SK-N-SH treated with all-trans-retinoic acid at 6 μM for 48 hours (cell line): Measurements from ENCODE around the gene EPHX1.

Experiments
- ATAC-seq: fragments of 200-7000 bp; cut with Tn5 transposase; 3 replicates; pipeline ENCODE4 v1.9.1; 2020; ENCODE audit warnings: mild to moderate bottlenecking, moderate library complexity
- ARNTL ChIP-seq: fragments of 450-650 bp; formaldehyde crosslinking; IDR thresholded peaks from 2 replicates; pipeline ENCODE4 v1.5.0; 2020; ENCODE audit warnings: low read depth, mild to moderate bottlenecking, moderate library complexity, borderline replicate concordance
- BACH2 ChIP-seq: fragments of 250-450 bp; sonication (Bioruptor Pico); IDR thresholded peaks from 2 replicates; pipeline ENCODE4 v1.9.0; 2021; ENCODE audit warnings: mild to moderate bottlenecking, borderline replicate concordance
- CSDC2 ChIP-seq: fragments of 250-450 bp; sonication (Bioruptor Pico); IDR thresholded peaks from 2 replicates; pipeline ENCODE4 v1.5.0; 2020; ENCODE audit warnings: mild to moderate bottlenecking, moderate library complexity
- GLIS3 ChIP-seq: fragments of 250-450 bp; sonication (Bioruptor Pico); IDR thresholded peaks from 2 replicates; pipeline ENCODE4 v1.5.0; 2020; ENCODE audit warnings: mild to moderate bottlenecking, moderate library complexity
- ISL1 ChIP-seq: fragments of 250-450 bp; sonication (Bioruptor Pico); IDR thresholded peaks from 2 replicates; pipeline ENCODE4 v2.1.2; 2022; ENCODE audit warnings: mild to moderate bottlenecking, moderate library complexity
- OSR1 ChIP-seq: fragments of 250-450 bp; sonication (Bioruptor Pico); IDR thresholded peaks from 2 replicates; pipeline ENCODE4 v1.8.0; 2022; ENCODE audit warnings: moderate library complexity, mild to moderate bottlenecking, inconsistent platforms
- PPARA ChIP-seq: fragments of 250-450 bp; sonication (Bioruptor Pico); IDR thresholded peaks from 2 replicates; pipeline ENCODE4 v1.5.0; 2020; ENCODE audit warnings: mild to moderate bottlenecking, borderline replicate concordance
- RARB ChIP-seq: fragments of 250-450 bp; sonication (Bioruptor Pico); IDR thresholded peaks from 2 replicates; pipeline ENCODE4 v1.8.0; 2021; ENCODE audit warnings: mild to moderate bottlenecking, moderate library complexity
- SNAI2 ChIP-seq: fragments of 250-450 bp; sonication (Bioruptor Pico); IDR thresholded peaks from 2 replicates; pipeline ENCODE4 v1.5.0; 2020; ENCODE audit warnings: mild to moderate bottlenecking, moderate library complexity
- TCF4 ChIP-seq: fragments of 250-450 bp; sonication (Bioruptor Pico); IDR thresholded peaks from 2 replicates; pipeline ENCODE4 v1.8.0; 2021; ENCODE audit warnings: mild to moderate bottlenecking, moderate library complexity, borderline replicate concordance
- TOX ChIP-seq: fragments of 250-450 bp; sonication (Bioruptor Pico); IDR thresholded peaks from 2 replicates; pipeline ENCODE4 v1.8.0; 2021; ENCODE audit warnings: mild to moderate bottlenecking, moderate library complexity, borderline replicate concordance
- ZC3H10 ChIP-seq: fragments of 250-450 bp; sonication (Bioruptor Pico); IDR thresholded peaks from 2 replicates; pipeline ENCODE4 v1.5.1; 2021; ENCODE audit warnings: mild to moderate bottlenecking, moderate library complexity
- ZFP3 ChIP-seq: fragments of 250-450 bp; sonication (Bioruptor Pico); IDR thresholded peaks from 2 replicates; pipeline ENCODE4 v1.5.0; 2020; ENCODE audit warnings: mild to moderate bottlenecking, moderate library complexity
- ZNF565 ChIP-seq: fragments of 450-650 bp; formaldehyde crosslinking; conservative IDR thresholded peaks from 2 replicates; pipeline ENCODE4 v1.5.0; 2020; ENCODE audit warnings: low read depth, mild to moderate bottlenecking, moderate library complexity
- ZNF70 ChIP-seq: fragments of 450-650 bp; formaldehyde crosslinking; IDR thresholded peaks from 2 replicates; pipeline ENCODE4 v1.5.0; 2020; ENCODE audit warnings: mild to moderate bottlenecking, moderate library complexity
- ZNF8 ChIP-seq: fragments of 450-650 bp; formaldehyde crosslinking; IDR thresholded peaks from 2 replicates; pipeline ENCODE4 v1.5.0; 2020; ENCODE audit warnings: mild to moderate bottlenecking, moderate library complexity
- TF ChIP-seq, protein P1 (sequence below): fragments of 250-450 bp; sonication (Bioruptor Pico); IDR thresholded peaks from 2 replicates; pipeline ENCODE4 v1.8.0; 2020; ENCODE audit warnings: mild to moderate bottlenecking, moderate library complexity, borderline replicate concordance
- TF ChIP-seq, protein P2 (sequence below): fragments of 250-450 bp; sonication (Bioruptor Pico); IDR thresholded peaks from 2 replicates; pipeline ENCODE4 v1.5.1; 2021; ENCODE audit warnings: mild to moderate bottlenecking, moderate library complexity
- TF ChIP-seq, protein P3 (sequence below): fragments of 250-450 bp; sonication (Bioruptor Pico); IDR thresholded peaks from 2 replicates; pipeline ENCODE4 v1.5.0; 2020; ENCODE audit warnings: mild to moderate bottlenecking, moderate library complexity
- TF ChIP-seq, protein P4 (sequence below): fragments of 250-450 bp; sonication (Bioruptor Pico); IDR thresholded peaks from 2 replicates; pipeline ENCODE4 v1.8.0; 2021; ENCODE audit warnings: low read depth, mild to moderate bottlenecking, moderate library complexity, borderline replicate concordance
- TF ChIP-seq, protein P5 (sequence below): fragments of 250-450 bp; sonication (Bioruptor Pico); IDR thresholded peaks from 2 replicates; pipeline ENCODE4 v1.5.1; 2020; ENCODE audit warnings: low read depth, mild to moderate bottlenecking, moderate library complexity

Gene EPHX1

DNA sequence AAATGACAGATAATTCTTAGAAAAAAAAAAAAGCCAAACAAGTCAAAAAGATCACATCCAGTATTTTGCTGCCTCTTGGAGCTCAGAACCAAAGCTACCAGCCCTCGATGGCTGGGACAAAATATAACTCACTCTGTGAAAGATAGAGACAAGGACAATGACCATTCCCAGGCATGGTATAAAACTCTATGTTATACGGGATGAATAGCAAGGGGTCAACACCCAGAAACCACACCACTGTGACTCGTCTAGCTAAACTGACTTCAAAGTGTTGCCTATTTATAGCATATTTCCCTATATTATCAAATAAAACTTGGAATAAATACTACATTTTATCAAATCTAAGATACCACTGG, 62.1 kb downstream of the EPHX1 start:
- ATAC-seq: no peak
- TF ChIP-seq PPARA (CRISPR knock-in tag) (no peak), CSDC2 (CRISPR knock-in tag) (no peak), TOX (CRISPR knock-in tag) (no peak), ZC3H10 (no peak), ARNTL (CRISPR knock-in tag) (no peak), RARB (CRISPR knock-in tag) (no peak), ZNF8 (CRISPR knock-in tag) (no peak), BACH2 (CRISPR knock-in tag) (no peak), SNAI2 (CRISPR knock-in tag) (no peak)
- TF ChIP-seq, protein P1, sequence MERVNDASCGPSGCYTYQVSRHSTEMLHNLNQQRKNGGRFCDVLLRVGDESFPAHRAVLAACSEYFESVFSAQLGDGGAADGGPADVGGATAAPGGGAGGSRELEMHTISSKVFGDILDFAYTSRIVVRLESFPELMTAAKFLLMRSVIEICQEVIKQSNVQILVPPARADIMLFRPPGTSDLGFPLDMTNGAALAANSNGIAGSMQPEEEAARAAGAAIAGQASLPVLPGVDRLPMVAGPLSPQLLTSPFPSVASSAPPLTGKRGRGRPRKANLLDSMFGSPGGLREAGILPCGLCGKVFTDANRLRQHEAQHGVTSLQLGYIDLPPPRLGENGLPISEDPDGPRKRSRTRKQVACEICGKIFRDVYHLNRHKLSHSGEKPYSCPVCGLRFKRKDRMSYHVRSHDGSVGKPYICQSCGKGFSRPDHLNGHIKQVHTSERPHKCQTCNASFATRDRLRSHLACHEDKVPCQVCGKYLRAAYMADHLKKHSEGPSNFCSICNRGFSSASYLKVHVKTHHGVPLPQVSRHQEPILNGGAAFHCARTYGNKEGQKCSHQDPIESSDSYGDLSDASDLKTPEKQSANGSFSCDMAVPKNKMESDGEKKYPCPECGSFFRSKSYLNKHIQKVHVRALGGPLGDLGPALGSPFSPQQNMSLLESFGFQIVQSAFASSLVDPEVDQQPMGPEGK (CRISPR knock-in tag): no peak
- TF ChIP-seq, protein P2, sequence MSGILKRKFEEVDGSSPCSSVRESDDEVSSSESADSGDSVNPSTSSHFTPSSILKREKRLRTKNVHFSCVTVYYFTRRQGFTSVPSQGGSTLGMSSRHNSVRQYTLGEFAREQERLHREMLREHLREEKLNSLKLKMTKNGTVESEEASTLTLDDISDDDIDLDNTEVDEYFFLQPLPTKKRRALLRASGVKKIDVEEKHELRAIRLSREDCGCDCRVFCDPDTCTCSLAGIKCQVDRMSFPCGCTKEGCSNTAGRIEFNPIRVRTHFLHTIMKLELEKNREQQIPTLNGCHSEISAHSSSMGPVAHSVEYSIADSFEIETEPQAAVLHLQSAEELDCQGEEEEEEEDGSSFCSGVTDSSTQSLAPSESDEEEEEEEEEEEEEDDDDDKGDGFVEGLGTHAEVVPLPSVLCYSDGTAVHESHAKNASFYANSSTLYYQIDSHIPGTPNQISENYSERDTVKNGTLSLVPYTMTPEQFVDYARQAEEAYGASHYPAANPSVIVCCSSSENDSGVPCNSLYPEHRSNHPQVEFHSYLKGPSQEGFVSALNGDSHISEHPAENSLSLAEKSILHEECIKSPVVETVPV (CRISPR knock-in tag): no peak
- TF ChIP-seq, protein P3, sequence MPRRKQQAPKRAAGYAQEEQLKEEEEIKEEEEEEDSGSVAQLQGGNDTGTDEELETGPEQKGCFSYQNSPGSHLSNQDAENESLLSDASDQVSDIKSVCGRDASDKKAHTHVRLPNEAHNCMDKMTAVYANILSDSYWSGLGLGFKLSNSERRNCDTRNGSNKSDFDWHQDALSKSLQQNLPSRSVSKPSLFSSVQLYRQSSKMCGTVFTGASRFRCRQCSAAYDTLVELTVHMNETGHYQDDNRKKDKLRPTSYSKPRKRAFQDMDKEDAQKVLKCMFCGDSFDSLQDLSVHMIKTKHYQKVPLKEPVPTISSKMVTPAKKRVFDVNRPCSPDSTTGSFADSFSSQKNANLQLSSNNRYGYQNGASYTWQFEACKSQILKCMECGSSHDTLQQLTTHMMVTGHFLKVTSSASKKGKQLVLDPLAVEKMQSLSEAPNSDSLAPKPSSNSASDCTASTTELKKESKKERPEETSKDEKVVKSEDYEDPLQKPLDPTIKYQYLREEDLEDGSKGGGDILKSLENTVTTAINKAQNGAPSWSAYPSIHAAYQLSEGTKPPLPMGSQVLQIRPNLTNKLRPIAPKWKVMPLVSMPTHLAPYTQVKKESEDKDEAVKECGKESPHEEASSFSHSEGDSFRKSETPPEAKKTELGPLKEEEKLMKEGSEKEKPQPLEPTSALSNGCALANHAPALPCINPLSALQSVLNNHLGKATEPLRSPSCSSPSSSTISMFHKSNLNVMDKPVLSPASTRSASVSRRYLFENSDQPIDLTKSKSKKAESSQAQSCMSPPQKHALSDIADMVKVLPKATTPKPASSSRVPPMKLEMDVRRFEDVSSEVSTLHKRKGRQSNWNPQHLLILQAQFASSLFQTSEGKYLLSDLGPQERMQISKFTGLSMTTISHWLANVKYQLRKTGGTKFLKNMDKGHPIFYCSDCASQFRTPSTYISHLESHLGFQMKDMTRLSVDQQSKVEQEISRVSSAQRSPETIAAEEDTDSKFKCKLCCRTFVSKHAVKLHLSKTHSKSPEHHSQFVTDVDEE (CRISPR knock-in tag): no peak
- TF ChIP-seq, protein P4, sequence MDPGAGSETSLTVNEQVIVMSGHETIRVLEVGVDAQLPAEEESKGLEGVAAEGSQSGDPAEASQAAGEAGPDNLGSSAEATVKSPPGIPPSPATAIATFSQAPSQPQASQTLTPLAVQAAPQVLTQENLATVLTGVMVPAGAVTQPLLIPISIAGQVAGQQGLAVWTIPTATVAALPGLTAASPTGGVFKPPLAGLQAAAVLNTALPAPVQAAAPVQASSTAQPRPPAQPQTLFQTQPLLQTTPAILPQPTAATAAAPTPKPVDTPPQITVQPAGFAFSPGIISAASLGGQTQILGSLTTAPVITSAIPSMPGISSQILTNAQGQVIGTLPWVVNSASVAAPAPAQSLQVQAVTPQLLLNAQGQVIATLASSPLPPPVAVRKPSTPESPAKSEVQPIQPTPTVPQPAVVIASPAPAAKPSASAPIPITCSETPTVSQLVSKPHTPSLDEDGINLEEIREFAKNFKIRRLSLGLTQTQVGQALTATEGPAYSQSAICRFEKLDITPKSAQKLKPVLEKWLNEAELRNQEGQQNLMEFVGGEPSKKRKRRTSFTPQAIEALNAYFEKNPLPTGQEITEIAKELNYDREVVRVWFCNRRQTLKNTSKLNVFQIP: no peak
- TF ChIP-seq, all 23 proteins: peak for 0

DNA sequence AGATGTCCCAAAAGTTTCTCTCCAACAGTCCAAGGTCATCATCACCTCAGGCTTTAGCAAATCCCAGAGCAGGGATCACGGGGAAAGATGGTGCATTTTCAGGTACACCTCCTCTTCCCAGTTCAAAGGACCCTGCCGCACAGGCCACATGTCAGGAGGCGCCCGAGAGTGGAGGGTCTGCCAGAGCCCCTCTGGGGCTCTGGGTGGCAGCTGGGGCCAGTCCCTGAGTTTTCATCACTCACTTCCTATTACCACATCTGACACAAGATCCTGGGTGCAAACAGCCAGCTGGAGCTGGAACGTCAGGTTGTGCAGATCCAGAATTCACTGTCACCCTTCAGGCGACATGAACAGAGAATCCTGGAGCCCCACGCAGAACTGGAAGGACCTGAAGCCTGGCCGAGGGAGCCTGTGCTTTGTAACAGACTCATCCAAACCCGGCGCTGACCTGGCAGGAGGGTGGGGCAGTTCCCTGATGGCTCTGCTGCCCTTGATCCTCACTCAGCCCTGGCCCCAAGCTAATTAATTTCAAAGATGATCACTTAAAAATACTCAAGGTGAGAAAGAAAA, 63.4 kb downstream of the EPHX1 start:
- no peak for ATAC-seq
- TF ChIP-seq ZNF70 (CRISPR knock-in tag) (no peak), ZFP3 (CRISPR knock-in tag) (no peak), RARB (CRISPR knock-in tag) (no peak), ARNTL (CRISPR knock-in tag) (no peak), ZC3H10 (no peak), ZNF565 (CRISPR knock-in tag) (no peak), OSR1 (no peak), CSDC2 (CRISPR knock-in tag) (no peak), BACH2 (CRISPR knock-in tag) (no peak), SNAI2 (CRISPR knock-in tag) (no peak), TCF4 (no peak), ZNF8 (CRISPR knock-in tag) (no peak), GLIS3 (CRISPR knock-in tag) (no peak), TOX (CRISPR knock-in tag) (no peak), ISL1 (CRISPR knock-in tag) (no peak)
- TF ChIP-seq, protein P5, sequence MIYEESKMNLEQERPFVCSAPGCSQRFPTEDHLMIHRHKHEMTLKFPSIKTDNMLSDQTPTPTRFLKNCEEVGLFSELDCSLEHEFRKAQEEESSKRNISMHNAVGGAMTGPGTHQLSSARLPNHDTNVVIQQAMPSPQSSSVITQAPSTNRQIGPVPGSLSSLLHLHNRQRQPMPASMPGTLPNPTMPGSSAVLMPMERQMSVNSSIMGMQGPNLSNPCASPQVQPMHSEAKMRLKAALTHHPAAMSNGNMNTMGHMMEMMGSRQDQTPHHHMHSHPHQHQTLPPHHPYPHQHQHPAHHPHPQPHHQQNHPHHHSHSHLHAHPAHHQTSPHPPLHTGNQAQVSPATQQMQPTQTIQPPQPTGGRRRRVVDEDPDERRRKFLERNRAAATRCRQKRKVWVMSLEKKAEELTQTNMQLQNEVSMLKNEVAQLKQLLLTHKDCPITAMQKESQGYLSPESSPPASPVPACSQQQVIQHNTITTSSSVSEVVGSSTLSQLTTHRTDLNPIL (CRISPR knock-in tag): no peak
- TF ChIP-seq, protein P3 (CRISPR knock-in tag): no peak
- TF ChIP-seq, protein P1 (CRISPR knock-in tag): no peak
